Breast epithelium (tissue), 3 donors: ENCODE data around the gene AIG1.

Source experiments
- CTCF ChIP-seq, 3 donors: fragments of 450-650 bp; IDR thresholded peaks; one replicate each; pipeline ENCODE4 v1.5.1; 2016 to 2017; ENCODE audit warnings: antibody characterized with exemption in 3 of 3, mild to moderate bottlenecking in 3 of 3, moderate library complexity in 3 of 3
- POLR2A ChIP-seq: fragments of 450-650 bp; IDR thresholded peaks from one replicate; pipeline ENCODE4 v1.6.1; 2016; ENCODE audit warnings: antibody characterized with exemption, mild to moderate bottlenecking, moderate library complexity

DNA sequence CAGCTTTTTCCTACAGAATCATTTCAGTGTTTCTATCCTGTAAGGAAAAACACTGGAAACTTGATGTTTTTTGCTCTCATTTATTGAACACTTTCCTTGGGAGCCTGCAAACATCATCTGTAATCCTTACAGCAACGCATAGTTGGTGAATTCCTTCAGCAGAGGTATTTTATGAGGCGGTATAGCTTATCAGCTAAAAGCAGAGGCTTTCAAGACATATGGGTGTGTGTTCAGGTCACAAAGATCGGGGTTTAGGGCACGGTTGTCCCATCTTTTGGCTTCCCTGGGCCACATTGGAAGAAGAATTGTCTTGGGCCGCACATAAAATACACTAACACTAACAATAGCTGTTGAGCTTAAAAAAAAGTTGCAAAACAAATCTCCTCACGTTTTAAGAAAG, 185.0 kb downstream of the AIG1 start:
- no peak for TF ChIP-seq POLR2A
- TF ChIP-seq CTCF (IDR thresholded peaks at IDR 0.05) = no peak
